Measurements from ENCODE around the gene PODN.

Gene PODN

DNA sequence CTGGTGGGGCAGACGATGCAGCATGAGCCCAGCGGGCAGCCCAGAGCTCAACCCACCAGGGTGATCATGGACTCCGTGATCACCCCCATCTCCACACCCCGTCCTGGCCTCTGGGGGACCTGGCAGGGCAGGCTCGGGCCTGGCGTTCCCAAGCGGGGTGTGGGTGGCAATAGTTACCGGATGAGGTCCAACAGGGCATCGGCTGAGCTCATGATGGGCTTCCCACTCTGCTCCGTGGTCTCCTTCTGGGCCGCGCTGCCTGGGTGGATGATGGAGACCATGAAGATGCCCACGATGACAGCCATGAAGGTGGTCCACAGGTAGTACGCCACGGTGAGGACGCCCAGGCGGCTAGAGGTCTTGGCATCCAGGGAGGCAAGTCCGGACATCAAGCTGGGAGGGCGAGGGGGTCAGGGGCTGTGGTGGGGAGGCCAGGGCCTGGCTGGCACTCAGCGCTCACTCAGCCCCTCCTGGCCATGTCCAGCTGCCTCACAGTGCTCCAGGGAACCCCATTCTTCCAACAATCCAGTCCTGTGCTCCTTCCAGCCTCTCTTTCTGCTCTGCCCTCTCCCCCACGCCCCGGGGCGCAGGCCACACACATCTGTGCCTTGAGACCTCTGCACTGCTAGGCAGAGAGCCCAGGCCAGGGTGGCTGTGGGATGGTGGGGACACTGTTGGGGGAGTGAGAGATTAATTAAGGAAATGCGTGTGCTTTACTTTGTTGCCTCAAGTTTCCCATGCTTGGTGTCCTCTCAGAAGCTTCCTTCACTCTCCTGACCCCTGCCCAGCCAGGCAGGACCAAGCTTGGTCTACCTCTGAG lies 52.8 kb downstream of the PODN start:
- no peak for TF ChIP-seq OSR1 (CRISPR knock-in tag; IDR thresholded peaks at IDR 0.05)
- TF ChIP-seq ZNF8 (CRISPR knock-in tag; IDR thresholded peaks at IDR 0.05), result no peak
- TF ChIP-seq, protein P1, sequence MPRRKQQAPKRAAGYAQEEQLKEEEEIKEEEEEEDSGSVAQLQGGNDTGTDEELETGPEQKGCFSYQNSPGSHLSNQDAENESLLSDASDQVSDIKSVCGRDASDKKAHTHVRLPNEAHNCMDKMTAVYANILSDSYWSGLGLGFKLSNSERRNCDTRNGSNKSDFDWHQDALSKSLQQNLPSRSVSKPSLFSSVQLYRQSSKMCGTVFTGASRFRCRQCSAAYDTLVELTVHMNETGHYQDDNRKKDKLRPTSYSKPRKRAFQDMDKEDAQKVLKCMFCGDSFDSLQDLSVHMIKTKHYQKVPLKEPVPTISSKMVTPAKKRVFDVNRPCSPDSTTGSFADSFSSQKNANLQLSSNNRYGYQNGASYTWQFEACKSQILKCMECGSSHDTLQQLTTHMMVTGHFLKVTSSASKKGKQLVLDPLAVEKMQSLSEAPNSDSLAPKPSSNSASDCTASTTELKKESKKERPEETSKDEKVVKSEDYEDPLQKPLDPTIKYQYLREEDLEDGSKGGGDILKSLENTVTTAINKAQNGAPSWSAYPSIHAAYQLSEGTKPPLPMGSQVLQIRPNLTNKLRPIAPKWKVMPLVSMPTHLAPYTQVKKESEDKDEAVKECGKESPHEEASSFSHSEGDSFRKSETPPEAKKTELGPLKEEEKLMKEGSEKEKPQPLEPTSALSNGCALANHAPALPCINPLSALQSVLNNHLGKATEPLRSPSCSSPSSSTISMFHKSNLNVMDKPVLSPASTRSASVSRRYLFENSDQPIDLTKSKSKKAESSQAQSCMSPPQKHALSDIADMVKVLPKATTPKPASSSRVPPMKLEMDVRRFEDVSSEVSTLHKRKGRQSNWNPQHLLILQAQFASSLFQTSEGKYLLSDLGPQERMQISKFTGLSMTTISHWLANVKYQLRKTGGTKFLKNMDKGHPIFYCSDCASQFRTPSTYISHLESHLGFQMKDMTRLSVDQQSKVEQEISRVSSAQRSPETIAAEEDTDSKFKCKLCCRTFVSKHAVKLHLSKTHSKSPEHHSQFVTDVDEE (CRISPR knock-in tag; IDR thresholded peaks at IDR 0.05), result no peak
- TF ChIP-seq, protein P2, sequence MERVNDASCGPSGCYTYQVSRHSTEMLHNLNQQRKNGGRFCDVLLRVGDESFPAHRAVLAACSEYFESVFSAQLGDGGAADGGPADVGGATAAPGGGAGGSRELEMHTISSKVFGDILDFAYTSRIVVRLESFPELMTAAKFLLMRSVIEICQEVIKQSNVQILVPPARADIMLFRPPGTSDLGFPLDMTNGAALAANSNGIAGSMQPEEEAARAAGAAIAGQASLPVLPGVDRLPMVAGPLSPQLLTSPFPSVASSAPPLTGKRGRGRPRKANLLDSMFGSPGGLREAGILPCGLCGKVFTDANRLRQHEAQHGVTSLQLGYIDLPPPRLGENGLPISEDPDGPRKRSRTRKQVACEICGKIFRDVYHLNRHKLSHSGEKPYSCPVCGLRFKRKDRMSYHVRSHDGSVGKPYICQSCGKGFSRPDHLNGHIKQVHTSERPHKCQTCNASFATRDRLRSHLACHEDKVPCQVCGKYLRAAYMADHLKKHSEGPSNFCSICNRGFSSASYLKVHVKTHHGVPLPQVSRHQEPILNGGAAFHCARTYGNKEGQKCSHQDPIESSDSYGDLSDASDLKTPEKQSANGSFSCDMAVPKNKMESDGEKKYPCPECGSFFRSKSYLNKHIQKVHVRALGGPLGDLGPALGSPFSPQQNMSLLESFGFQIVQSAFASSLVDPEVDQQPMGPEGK (CRISPR knock-in tag; IDR thresholded peaks at IDR 0.05; ENCODE audit: borderline replicate concordance), result no peak
- TF ChIP-seq ZNF565 (CRISPR knock-in tag; conservative IDR thresholded peaks at IDR 0.05; ENCODE audit: low read depth), result no peak
- no peak for TF ChIP-seq RARB (CRISPR knock-in tag; IDR thresholded peaks at IDR 0.05)
- no peak for TF ChIP-seq CSDC2 (CRISPR knock-in tag; IDR thresholded peaks at IDR 0.05)
- TF ChIP-seq, protein P3, sequence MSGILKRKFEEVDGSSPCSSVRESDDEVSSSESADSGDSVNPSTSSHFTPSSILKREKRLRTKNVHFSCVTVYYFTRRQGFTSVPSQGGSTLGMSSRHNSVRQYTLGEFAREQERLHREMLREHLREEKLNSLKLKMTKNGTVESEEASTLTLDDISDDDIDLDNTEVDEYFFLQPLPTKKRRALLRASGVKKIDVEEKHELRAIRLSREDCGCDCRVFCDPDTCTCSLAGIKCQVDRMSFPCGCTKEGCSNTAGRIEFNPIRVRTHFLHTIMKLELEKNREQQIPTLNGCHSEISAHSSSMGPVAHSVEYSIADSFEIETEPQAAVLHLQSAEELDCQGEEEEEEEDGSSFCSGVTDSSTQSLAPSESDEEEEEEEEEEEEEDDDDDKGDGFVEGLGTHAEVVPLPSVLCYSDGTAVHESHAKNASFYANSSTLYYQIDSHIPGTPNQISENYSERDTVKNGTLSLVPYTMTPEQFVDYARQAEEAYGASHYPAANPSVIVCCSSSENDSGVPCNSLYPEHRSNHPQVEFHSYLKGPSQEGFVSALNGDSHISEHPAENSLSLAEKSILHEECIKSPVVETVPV (CRISPR knock-in tag; IDR thresholded peaks at IDR 0.05), result no peak
- TF ChIP-seq, protein P4, sequence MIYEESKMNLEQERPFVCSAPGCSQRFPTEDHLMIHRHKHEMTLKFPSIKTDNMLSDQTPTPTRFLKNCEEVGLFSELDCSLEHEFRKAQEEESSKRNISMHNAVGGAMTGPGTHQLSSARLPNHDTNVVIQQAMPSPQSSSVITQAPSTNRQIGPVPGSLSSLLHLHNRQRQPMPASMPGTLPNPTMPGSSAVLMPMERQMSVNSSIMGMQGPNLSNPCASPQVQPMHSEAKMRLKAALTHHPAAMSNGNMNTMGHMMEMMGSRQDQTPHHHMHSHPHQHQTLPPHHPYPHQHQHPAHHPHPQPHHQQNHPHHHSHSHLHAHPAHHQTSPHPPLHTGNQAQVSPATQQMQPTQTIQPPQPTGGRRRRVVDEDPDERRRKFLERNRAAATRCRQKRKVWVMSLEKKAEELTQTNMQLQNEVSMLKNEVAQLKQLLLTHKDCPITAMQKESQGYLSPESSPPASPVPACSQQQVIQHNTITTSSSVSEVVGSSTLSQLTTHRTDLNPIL (CRISPR knock-in tag; IDR thresholded peaks at IDR 0.05; ENCODE audit: low read depth), result no peak
- no peak for TF ChIP-seq ISL1 (CRISPR knock-in tag; IDR thresholded peaks at IDR 0.05)
- no peak for TF ChIP-seq ESRRG (CRISPR knock-in tag; IDR thresholded peaks at IDR 0.05)
- no peak for TF ChIP-seq ZNF70 (CRISPR knock-in tag; IDR thresholded peaks at IDR 0.05)
- TF ChIP-seq SNAI2 (CRISPR knock-in tag; IDR thresholded peaks at IDR 0.05), result no peak
- TF ChIP-seq BACH2 (CRISPR knock-in tag; IDR thresholded peaks at IDR 0.05; ENCODE audit: borderline replicate concordance), result no peak
- TF ChIP-seq, protein P5, sequence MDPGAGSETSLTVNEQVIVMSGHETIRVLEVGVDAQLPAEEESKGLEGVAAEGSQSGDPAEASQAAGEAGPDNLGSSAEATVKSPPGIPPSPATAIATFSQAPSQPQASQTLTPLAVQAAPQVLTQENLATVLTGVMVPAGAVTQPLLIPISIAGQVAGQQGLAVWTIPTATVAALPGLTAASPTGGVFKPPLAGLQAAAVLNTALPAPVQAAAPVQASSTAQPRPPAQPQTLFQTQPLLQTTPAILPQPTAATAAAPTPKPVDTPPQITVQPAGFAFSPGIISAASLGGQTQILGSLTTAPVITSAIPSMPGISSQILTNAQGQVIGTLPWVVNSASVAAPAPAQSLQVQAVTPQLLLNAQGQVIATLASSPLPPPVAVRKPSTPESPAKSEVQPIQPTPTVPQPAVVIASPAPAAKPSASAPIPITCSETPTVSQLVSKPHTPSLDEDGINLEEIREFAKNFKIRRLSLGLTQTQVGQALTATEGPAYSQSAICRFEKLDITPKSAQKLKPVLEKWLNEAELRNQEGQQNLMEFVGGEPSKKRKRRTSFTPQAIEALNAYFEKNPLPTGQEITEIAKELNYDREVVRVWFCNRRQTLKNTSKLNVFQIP (CRISPR knock-in tag; IDR thresholded peaks at IDR 0.05; ENCODE audit: borderline replicate concordance, low read depth), result no peak
- no peak for TF ChIP-seq TCF4 (CRISPR knock-in tag; IDR thresholded peaks at IDR 0.05; ENCODE audit: borderline replicate concordance)
- no peak for TF ChIP-seq ZFP3 (CRISPR knock-in tag; IDR thresholded peaks at IDR 0.05)
- no peak for TF ChIP-seq ZFP30 (CRISPR knock-in tag; IDR thresholded peaks at IDR 0.05)
- no peak for TF ChIP-seq ARNTL (CRISPR knock-in tag; IDR thresholded peaks at IDR 0.05; ENCODE audit: borderline replicate concordance, low read depth)
- no peak for TF ChIP-seq ZC3H10 (CRISPR knock-in tag; IDR thresholded peaks at IDR 0.05)
- ATAC-seq, result no peak

DNA sequence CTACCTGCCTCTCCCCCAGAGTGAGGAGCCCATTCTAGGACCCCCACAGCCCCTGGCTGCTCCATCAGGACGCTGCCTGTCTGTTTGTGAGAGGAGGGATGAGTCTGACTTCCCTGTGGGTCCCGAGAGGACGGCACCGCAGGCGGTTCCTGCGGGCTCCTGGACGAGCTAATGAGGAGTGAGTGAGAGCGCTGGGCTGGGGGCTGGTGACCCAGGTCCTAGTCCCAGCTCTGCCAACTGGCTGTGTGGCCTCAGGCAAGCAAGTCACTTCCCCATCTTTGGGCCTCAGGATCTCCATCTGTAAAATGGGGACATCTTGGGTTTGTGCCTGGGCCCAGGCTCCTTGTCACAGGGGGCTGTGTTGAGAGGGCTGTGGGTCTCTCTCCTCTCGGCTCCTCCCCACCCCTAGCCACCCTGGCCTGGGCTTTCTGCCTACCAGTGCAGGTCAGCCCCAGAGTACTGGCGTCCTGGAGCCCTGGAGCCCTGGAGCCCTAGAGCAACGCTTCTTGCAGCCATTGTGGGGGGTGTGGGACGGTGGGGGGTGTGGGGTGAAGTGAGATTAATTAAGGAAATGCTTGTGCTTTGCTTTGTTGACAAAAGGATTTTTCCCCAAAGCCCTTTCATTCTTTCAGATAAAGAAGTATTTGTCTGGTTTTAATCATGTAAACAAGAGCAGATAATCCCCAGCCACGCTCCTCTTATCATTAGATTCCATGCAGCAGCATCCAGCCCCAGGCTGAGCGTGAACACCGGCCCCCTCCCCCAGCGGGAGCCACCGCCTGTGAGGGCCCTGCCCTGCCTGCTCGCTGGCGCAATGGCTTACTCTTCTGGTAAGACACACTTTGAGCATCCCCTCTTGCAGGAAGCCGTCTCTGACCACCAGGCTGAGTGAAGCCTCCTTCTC lies 53.6 kb downstream of the PODN start:
- ATAC-seq, result peak; percentile 60; the same call in 2 of the 3 replicates
- no peak for TF ChIP-seq GLIS3 (CRISPR knock-in tag; IDR thresholded peaks at IDR 0.05)
- TF ChIP-seq BACH2 (CRISPR knock-in tag; IDR thresholded peaks at IDR 0.05; ENCODE audit: borderline replicate concordance), result no peak
- TF ChIP-seq, protein P3 (CRISPR knock-in tag; IDR thresholded peaks at IDR 0.05), result no peak
- TF ChIP-seq, protein P1 (CRISPR knock-in tag; IDR thresholded peaks at IDR 0.05), result peak; percentile 84
- TF ChIP-seq TCF4 (CRISPR knock-in tag; IDR thresholded peaks at IDR 0.05; ENCODE audit: borderline replicate concordance), result peak; percentile 92
- TF ChIP-seq, protein P2 (CRISPR knock-in tag; IDR thresholded peaks at IDR 0.05; ENCODE audit: borderline replicate concordance), result no peak
- TF ChIP-seq RARB (CRISPR knock-in tag; IDR thresholded peaks at IDR 0.05), result no peak
- TF ChIP-seq ISL1 (CRISPR knock-in tag; IDR thresholded peaks at IDR 0.05), result 0 out of 2 replicates have a peak, but pooled peaks have one; percentile 8

Measured in SK-N-SH treated with all-trans-retinoic acid at 6 μM for 48 hours (cell line).